Breast epithelium (tissue), 3 donors: Measurements from ENCODE around the gene ATG7.

Experiments used
- POLR2A ChIP-seq: fragments of 450-650 bp; IDR thresholded peaks from one replicate; pipeline ENCODE4 v1.6.1; 2016; ENCODE audit warnings: antibody characterized with exemption, mild to moderate bottlenecking, moderate library complexity
- POLR2AphosphoS5 ChIP-seq, 3 donors: sonication (generic); formaldehyde crosslinking; IDR thresholded peaks; one replicate each; pipeline ENCODE4 v1.6.1; 2017; ENCODE audit warnings: antibody characterized with exemption in 3 of 3
- TF ChIP-seq, protein P1 (sequence below), 3 donors: fragments of 450-650 bp; IDR thresholded peaks; one replicate each; pipeline ENCODE4 v1.5.1; 2016 to 2017; ENCODE audit warnings: antibody characterized with exemption in 3 of 3, mild to moderate bottlenecking in 3 of 3, moderate library complexity in 3 of 3

DNA sequence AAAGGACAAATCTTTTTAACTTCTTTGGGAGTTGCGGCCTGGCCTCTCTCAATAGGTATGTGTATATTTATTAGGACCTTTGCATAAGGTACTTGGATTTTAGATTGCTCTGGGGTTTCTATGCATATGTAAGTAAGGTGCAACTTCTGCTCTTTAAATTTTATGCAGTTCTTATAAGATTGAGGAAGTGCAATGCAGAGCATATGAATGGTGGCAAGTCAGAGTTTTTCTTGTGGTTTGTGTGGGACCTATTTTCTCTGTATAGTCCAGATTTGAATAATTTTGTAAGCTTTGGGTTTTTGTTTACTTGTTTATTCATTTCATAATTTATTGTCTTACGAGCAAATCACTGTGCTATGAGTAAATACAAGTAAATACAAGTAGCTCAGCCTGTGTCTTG, 101.5 kb downstream of the ATG7 start:
- TF ChIP-seq, protein P1, sequence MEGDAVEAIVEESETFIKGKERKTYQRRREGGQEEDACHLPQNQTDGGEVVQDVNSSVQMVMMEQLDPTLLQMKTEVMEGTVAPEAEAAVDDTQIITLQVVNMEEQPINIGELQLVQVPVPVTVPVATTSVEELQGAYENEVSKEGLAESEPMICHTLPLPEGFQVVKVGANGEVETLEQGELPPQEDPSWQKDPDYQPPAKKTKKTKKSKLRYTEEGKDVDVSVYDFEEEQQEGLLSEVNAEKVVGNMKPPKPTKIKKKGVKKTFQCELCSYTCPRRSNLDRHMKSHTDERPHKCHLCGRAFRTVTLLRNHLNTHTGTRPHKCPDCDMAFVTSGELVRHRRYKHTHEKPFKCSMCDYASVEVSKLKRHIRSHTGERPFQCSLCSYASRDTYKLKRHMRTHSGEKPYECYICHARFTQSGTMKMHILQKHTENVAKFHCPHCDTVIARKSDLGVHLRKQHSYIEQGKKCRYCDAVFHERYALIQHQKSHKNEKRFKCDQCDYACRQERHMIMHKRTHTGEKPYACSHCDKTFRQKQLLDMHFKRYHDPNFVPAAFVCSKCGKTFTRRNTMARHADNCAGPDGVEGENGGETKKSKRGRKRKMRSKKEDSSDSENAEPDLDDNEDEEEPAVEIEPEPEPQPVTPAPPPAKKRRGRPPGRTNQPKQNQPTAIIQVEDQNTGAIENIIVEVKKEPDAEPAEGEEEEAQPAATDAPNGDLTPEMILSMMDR (IDR thresholded peaks at IDR 0.05): no peak
- TF ChIP-seq POLR2A (no peak), POLR2AphosphoS5 (IDR thresholded peaks at IDR 0.05) (no peak)
